ENCODE measurements around the gene RHO. TPM values are rescaled to one million over a fixed set of nuclear protein-coding genes. Genes with fewer than 3 reads are reported as not detected.

The RHO gene
- total RNA-seq, 2 experiments from 2014 or later, result not detected

- ChIA-PET POLR2A (no interaction called here), CTCF (no interaction called here)
Observed at GRCh38 chr3:129571605-129572547, 43.4 kb downstream of the RHO start.

- POLR2A ChIA-PET, result no interaction called here
- CTCF ChIA-PET, result no interaction called here
Observed at GRCh38 chr3:129572603-129573002, 44.2 kb downstream of the RHO start.

- ChIA-PET POLR2A (no interaction called here), CTCF (no interaction called here)
Observed at GRCh38 chr3:129573493-129573892, 45.1 kb downstream of the RHO start.

GRCh38 chr3:129574206-129574605 is 45.8 kb downstream of the RHO start:
- ChIA-PET POLR2A (no interaction called here), CTCF (no interaction called here)

- CTCF ChIA-PET, result no interaction called here
- POLR2A ChIA-PET, result no interaction called here
Observed at GRCh38 chr3:129575233-129575996, 47.0 kb downstream of the RHO start.

GRCh38 chr3:129575997-129576384 is 47.6 kb downstream of the RHO start:
- CTCF ChIA-PET, result no interaction called here

GRCh38 chr3:129576514-129577352 is 48.3 kb downstream of the RHO start:
- ChIA-PET CTCF (interaction anchor here (1.0 to 1.4 kb wide), 2 partner anchors 15 to 30 kb away, joined by 3 read pairs; no protein-coding TSS in a partner anchor), POLR2A (interaction anchor here (0.6 to 2.0 kb wide), 3 partner anchors 17 to 50 kb away, joined by 3 to 8 read pairs (median 4); no protein-coding TSS in a partner anchor)

More at GRCh38 chr3:129575997-129576384, 47.6 kb downstream of the RHO start:
- POLR2A ChIA-PET, result interaction anchor here (1.3 kb wide), 1 partner anchor 30 kb away, joined by 4 read pairs; no protein-coding TSS in a partner anchor

- POLR2A ChIA-PET, result interaction anchor here (0.6 to 2.0 kb wide), 3 partner anchors 17 to 49 kb away, joined by 3 to 8 read pairs (median 4); no protein-coding TSS in a partner anchor
Observed at GRCh38 chr3:129577366-129577765, 48.9 kb downstream of the RHO start.

GRCh38 chr3:129577925-129578786 is 49.7 kb downstream of the RHO start:
- CTCF ChIA-PET, result no interaction called here

More at GRCh38 chr3:129577366-129577765, 48.9 kb downstream of the RHO start:
- CTCF ChIA-PET, result interaction anchor here (1.0 to 1.4 kb wide), 2 partner anchors 14 to 30 kb away, joined by 3 read pairs; no protein-coding TSS in a partner anchor

GRCh38 chr3:129579991-129580390 is 51.6 kb downstream of the RHO start:
- POLR2A ChIA-PET, result no interaction called here
- CTCF ChIA-PET, result no interaction called here

More at GRCh38 chr3:129577925-129578786, 49.7 kb downstream of the RHO start:
- POLR2A ChIA-PET, result interaction anchor here (2.0 kb wide), 1 partner anchor 16 kb away, joined by 8 read pairs; no protein-coding TSS in a partner anchor

- POLR2A ChIA-PET, result no interaction called here
- CTCF ChIA-PET, result no interaction called here
Observed at GRCh38 chr3:129581623-129582022, 53.2 kb downstream of the RHO start.

- ChIA-PET POLR2A (no interaction called here), CTCF (no interaction called here)
Observed at GRCh38 chr3:129582799-129583198, 54.4 kb downstream of the RHO start.

GRCh38 chr3:129583289-129583688 is 54.9 kb downstream of the RHO start:
- CTCF ChIA-PET, result no interaction called here
- POLR2A ChIA-PET, result no interaction called here

- ChIA-PET CTCF (no interaction called here), POLR2A (no interaction called here)
Observed at GRCh38 chr3:129584631-129585030, 56.2 kb downstream of the RHO start.

Other genes with a start within 250 kb of the RHO start
- 10 to 100 TPM; 59.5 TPM for gene HMCES, start 249.8 kb upstream of the RHO start, total RNA-seq
- under 1 TPM; 0.67 to 0.71 TPM for gene EFCAB12, start 100.0 kb upstream of the RHO start, total RNA-seq
- gene MBD4, start 88.7 kb upstream of the RHO start, total RNA-seq, result 10 to 100 TPM; 46.1 to 48.2 TPM
- gene IFT122, start 88.4 kb upstream of the RHO start, total RNA-seq, result 10 to 100 TPM; 16.5 to 19.2 TPM
- not detected for gene H1-8, start 14.5 kb downstream of the RHO start, total RNA-seq
- gene PLXND1, start 78.0 kb downstream of the RHO start, total RNA-seq, result 1 to 10 TPM; 7.6 to 7.7 TPM

All from activated CD8-positive, alpha-beta memory T cell treated with anti-CD3 and anti-CD28 coated beads for 36 hours (primary cell).